Esophagus (tissue), 2 donors: Measurements from ENCODE around the gene NINL. TPM values are rescaled to one million over a fixed set of nuclear protein-coding genes. Genes with fewer than 3 reads are reported as not detected.

ENCODE experiments used
- H3K27ac ChIP-seq, 2 donors: one replicate each; pipeline ENCODE4 v1.5.1; 2013; ENCODE audit warnings: low read depth in 2 of 2, mild to moderate bottlenecking in 2 of 2, inconsistent platforms in 1 of 2, low read length in 1 of 2, moderate library complexity in 1 of 2
- H3K27me3 ChIP-seq, 2 donors: one replicate each; pipeline ENCODE4 v1.6.1; 2013; ENCODE audit warnings: low read length in 2 of 2, control low read depth in 1 of 2, mild to moderate bottlenecking in 1 of 2; ENCODE audit not compliant: insufficient read depth in 2 of 2, control insufficient read depth in 1 of 2
- H3K36me3 ChIP-seq, 2 donors: one replicate each; pipeline ENCODE4 v1.6.1; 2013; ENCODE audit warnings: low read length in 1 of 2; ENCODE audit not compliant: control insufficient read depth in 2 of 2, insufficient read depth in 2 of 2
- H3K4me1 ChIP-seq, 2 donors: one replicate each; pipeline ENCODE4 v1.6.1; 2013; ENCODE audit warnings: low read length in 1 of 2; ENCODE audit not compliant: control insufficient read depth in 2 of 2, insufficient read depth in 2 of 2
- H3K4me3 ChIP-seq, 2 donors: one replicate each; pipeline ENCODE4 v1.5.1; 2013; ENCODE audit warnings: low read length in 2 of 2, mild to moderate bottlenecking in 2 of 2, low read depth in 1 of 2, moderate library complexity in 1 of 2
- H3K9me3 ChIP-seq, 2 donors: one replicate each; pipeline ENCODE4 v1.6.1; 2013; ENCODE audit warnings: mild to moderate bottlenecking in 2 of 2, low read depth in 1 of 2, low read length in 1 of 2, moderate library complexity in 1 of 2; ENCODE audit not compliant: control insufficient read depth in 2 of 2, insufficient read depth in 1 of 2
- WGBS, 2 donors: extraction: QIAGEN DNeasy Blood & Tissue Kit; methylation state at CpG; one replicate each; pipeline ENCODE4 v1.1.7; 2013; 5-methylcytosine and 5-hydroxymethylcytosine counted together
- polyA plus RNA-seq, 2 donors: library from polyadenylated mRNA; stranded (reverse); fragments of 200-250 nt; gene quantifications; one replicate each; pipeline ENCODE4 v1.2.3, GENCODE V29; 2013
- donor health status: healthy with polysubstance abuse.
- donor health status: Bipolar disorder and iron deficiency.

Gene NINL
- polyA plus RNA-seq, 2 donors = 5.5 to 9.9 TPM

GRCh38 chr20:25529295-25529951, 55.9 kb downstream of the NINL start:
- H3K27me3 ChIP-seq = no peaks in the 10 kb centered on the region
- peaks cover 4 to 11% of the 10 kb centered on the region in 2 donors for H3K4me1 ChIP-seq
- H3K27ac ChIP-seq = no peak overlapping the region
- H3K9me3 ChIP-seq = peaks cover 0 to 2% of the 10 kb centered on the region in 2 donors
- WGBS, 2 donors = 87 to 89% methylated on average over 9 of the region's 9 CpGs
- H3K4me3 ChIP-seq = no peak overlapping the region
- peaks cover 0 to 2% of the 10 kb centered on the region in 2 donors for H3K36me3 ChIP-seq

- Histone ChIP-seq H3K4me3 (no peak overlapping the region), H3K27ac (no peak overlapping the region), H3K27me3 (no peaks in the 10 kb centered on the region), H3K36me3 (peaks cover 0 to 3% of the 10 kb centered on the region in 2 donors), H3K4me1 (peaks cover 4 to 9% of the 10 kb centered on the region in 2 donors), H3K9me3 (peaks cover 0 to 2% of the 10 kb centered on the region in 2 donors)
- WGBS, 2 donors = 92 to 94% methylated on average over 2 of the region's 2 CpGs
These were observed 57.4 kb downstream of the NINL start for GRCh38 chr20:25527949-25528348.

- H3K27me3 ChIP-seq = no peaks in the 10 kb centered on the region
- WGBS, 2 donors = 93 to 94% methylated on average over 9 of the region's 9 CpGs
- peaks cover 0 to 3% of the 10 kb centered on the region in 2 donors for H3K36me3 ChIP-seq
- H3K4me3 ChIP-seq = no peak overlapping the region
- H3K4me1 ChIP-seq = peaks cover 0 to 2% of the 10 kb centered on the region in 2 donors
- H3K27ac ChIP-seq = no peak overlapping the region
- no peaks in the 10 kb centered on the region for H3K9me3 ChIP-seq
These were observed 58.9 kb downstream of the NINL start for GRCh38 chr20:25526446-25526845.

- Histone ChIP-seq H3K4me1 (peaks cover 0 to 2% of the 10 kb centered on the region in 2 donors), H3K27me3 (no peaks in the 10 kb centered on the region), H3K4me3 (no peak overlapping the region), H3K27ac (no peak overlapping the region), H3K36me3 (peaks cover 0 to 3% of the 10 kb centered on the region in 2 donors), H3K9me3 (no peaks in the 10 kb centered on the region)
- 80% methylated on average over 2 of the region's 2 CpGs for WGBS, 2 donors
These were observed 59.5 kb downstream of the NINL start for GRCh38 chr20:25525867-25526266.

- H3K27ac ChIP-seq = no peak overlapping the region
- H3K36me3 ChIP-seq = peaks cover 0 to 3% of the 10 kb centered on the region in 2 donors
- no peaks in the 10 kb centered on the region for H3K9me3 ChIP-seq
- peaks cover 0 to 2% of the 10 kb centered on the region in 2 donors for H3K4me1 ChIP-seq
- H3K4me3 ChIP-seq = no peak overlapping the region
- WGBS, 2 donors = 88 to 92% methylated on average over 6 of the region's 6 CpGs
- no peaks in the 10 kb centered on the region for H3K27me3 ChIP-seq
These were observed 60.0 kb downstream of the NINL start for GRCh38 chr20:25525295-25525694.

GRCh38 chr20:25521382-25521781, 63.9 kb downstream of the NINL start:
- no peaks in the 10 kb centered on the region for H3K27me3 ChIP-seq
- WGBS, 2 donors = 90 to 97% methylated on average over 2 of the region's 2 CpGs
- H3K4me3 ChIP-seq = no peak overlapping the region
- no peak overlapping the region for H3K27ac ChIP-seq
- peaks cover 0 to 2% of the 10 kb centered on the region in 2 donors for H3K9me3 ChIP-seq
- H3K4me1 ChIP-seq = peaks cover 0 to under 1% of the 10 kb centered on the region in 2 donors
- peaks cover 0 to 11% of the 10 kb centered on the region in 2 donors for H3K36me3 ChIP-seq

GRCh38 chr20:25517124-25517523, 68.2 kb downstream of the NINL start:
- Histone ChIP-seq H3K4me3 (no peak overlapping the region), H3K36me3 (peaks cover 4 to 13% of the 10 kb centered on the region in 2 donors), H3K4me1 (no peaks in the 10 kb centered on the region), H3K9me3 (peaks cover 8 to 9% of the 10 kb centered on the region in 2 donors), H3K27me3 (no peaks in the 10 kb centered on the region), H3K27ac (no peak overlapping the region)
- WGBS, 2 donors = 83 to 92% methylated on average over 3 of the region's 3 CpGs

- H3K27ac ChIP-seq = no peak overlapping the region
- H3K36me3 ChIP-seq = peaks cover 11 to 26% of the 10 kb centered on the region in 2 donors
- H3K27me3 ChIP-seq = no peaks in the 10 kb centered on the region
- no peaks in the 10 kb centered on the region for H3K4me1 ChIP-seq
- peaks cover 8 to 9% of the 10 kb centered on the region in 2 donors for H3K9me3 ChIP-seq
- 95 to 98% methylated on average over 2 of the region's 2 CpGs for WGBS, 2 donors
- no peak overlapping the region for H3K4me3 ChIP-seq
These were observed 70.5 kb downstream of the NINL start for GRCh38 chr20:25514747-25515340.

GRCh38 chr20:25514195-25514594, 71.1 kb downstream of the NINL start:
- Histone ChIP-seq H3K27me3 (no peaks in the 10 kb centered on the region), H3K4me3 (no peak overlapping the region), H3K9me3 (peaks cover 8 to 9% of the 10 kb centered on the region in 2 donors), H3K27ac (no peak overlapping the region), H3K4me1 (no peaks in the 10 kb centered on the region), H3K36me3 (peaks cover 12 to 31% of the 10 kb centered on the region in 2 donors)
- WGBS, 2 donors = 95 to 98% methylated on average over 2 of the region's 2 CpGs
